Stimulated activated CD8-positive, alpha-beta memory T cell treated with anti-CD3 and anti-CD28 coated beads, Interleukin-12 subunit alpha, Interleukin-12 subunit beta, amount 100 ng/mL, for 1 hour (primary cell): Measurements from ENCODE around the gene PPP4R2.
"Not testable (repeated sequence)": the region's sequence is repeated elsewhere in the genome, so short reads cannot be mapped to it uniquely, and the experiment has no call there.

Experiments
- DNase-seq: peaks from one replicate; pipeline ENCODE4 v3.0.0-alpha.2; 2020; ENCODE audit warnings: low read depth

PPP4R2 gene

DNA sequence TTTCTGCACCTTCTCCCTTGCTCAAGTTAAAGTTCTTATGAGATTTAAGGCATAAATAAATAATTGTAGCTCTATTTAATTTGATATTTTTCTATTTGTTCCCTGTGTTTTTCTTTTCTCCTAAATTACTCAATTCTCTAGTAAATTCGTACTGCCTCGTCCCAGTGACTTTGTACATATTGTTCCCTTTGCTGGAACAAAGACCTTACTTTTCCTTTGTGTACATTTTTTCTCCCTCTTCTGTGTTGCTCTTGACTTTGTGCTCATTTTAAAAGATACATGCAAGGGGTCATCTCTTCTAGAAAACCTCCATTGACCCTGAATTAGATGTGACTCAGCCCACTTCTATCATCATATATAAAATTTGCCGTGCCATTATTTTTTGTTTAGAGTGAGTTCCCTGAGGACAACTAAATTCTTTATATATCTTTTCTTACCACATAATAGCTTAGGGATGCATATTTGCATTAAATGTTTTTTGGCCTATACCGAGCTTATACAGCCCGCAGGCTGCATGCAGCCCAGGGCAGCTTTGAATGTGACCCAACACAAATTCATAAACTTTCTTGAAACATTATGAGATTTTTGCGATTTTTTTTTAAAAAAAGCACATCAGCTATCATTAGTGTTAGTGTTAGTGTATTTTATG lies 29.6 kb downstream of the PPP4R2 start:
- no peak for DNase-seq

GRCh38 chr3:73026760-73027113 lies 30.1 kb downstream of the PPP4R2 start:
- no peak for DNase-seq

GRCh38 chr3:73028803-73029202 lies 32.2 kb downstream of the PPP4R2 start:
- no peak for DNase-seq

- no peak for DNase-seq
These were observed 32.7 kb downstream of the PPP4R2 start for GRCh38 chr3:73029321-73029796.

DNA sequence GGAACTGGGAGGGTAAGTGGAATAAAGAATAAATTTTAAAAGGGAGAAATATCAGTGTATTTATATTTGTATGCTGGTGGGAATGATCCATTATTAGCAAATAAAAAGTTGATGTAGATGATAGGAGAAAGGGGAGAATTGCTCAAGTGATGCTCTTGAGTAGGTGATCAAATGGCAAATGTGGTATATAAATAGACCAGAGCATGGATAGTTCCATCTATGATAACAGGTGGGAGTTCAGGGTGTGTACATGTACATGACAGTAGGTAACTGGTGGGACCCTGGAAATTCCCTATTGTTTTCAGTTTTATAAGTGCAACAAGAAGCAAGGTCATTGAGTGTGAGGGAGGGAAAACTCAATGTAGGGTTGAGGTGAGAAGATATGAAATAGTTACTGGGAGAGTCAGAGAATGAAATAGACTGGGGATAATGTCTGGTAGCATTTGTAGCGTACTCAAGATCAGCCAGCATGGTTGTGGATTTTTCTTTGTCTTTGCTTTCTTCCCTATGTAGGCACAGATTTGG lies 33.5 kb downstream of the PPP4R2 start:
- no peak for DNase-seq

DNA sequence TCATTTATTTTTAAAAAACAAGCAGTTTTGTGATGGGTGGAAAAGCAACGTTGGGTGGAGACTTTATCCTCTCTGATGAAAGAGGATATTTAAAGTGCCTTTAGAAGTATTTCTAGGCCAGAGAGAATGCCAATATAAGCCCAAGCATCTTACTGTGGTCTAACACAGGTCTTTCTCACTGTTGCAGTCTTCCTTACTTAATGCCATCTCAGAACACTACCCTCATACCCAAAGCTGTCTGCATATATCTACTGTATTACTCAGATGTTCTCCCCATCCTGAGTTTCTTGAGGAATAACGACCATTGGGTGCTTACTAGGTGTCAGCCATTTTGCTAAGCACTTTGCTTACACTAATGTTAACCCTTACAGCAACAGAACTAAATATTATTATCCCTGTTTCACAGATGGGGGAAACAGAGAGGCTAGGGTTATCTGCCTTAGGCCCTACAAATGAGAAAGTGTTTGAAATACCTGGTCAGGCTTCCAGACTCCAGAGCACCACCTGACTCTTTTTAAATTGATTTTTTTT lies 35.0 kb downstream of the PPP4R2 start:
- DNase-seq = no peak

DNA sequence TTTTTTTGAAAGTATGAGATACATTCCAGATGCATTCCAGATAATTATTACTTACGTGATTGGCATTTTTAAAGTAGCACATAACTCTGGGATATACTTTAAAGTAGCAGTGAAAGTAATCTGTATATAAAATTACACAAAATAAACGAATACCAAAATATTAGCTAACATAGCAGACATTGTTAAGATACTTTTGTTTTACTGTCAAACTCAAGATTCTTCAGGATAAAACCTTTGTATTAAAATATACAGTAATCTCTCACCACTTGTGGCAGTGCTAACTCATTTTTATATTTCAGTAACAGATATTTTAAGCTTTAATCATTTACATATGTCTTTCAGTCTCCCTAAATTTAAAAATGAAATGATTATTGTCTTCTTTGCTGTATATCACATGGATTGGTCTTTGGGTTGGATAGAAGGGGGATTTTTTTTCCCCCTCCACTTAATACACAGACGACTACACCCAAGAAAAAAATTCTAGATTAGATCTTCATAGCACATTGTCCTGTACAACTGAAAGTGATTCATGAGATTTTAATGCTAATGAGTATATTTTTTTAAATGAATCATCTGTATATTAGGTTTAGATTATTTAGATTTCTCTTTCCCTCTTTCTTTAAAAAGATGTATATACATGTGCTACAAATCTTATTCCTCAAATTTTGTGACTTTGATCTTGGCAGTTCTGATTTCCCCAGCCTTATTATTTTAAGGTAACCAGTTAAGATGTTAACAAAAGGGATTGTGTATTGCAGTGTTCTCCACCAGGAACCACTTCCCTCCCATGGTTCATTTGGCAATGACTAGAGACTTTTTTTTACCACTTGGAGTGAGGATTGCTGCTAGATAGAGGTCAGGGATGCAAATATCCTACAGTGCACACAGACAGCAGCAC lies 40.3 kb downstream of the PPP4R2 start:
- DNase-seq = no peak

DNA sequence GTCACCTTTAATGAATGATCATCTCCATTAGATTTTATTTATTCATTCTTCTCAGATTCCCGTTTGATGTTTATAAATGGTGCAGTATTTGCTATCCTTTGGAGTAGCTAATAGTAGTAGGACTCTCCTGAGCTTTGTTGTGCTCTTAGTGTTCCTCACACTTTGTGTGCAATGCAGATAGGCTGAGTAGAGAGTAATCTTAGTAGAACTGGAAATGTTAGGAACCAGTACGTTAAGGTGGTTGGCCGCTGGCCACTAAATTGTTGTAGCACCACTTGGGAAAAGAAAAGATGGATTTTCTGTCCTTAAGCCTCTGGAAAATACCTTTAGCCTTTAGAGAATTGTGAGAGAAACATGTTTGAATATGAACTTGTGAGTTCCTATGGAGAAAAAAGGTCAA lies 44.9 kb downstream of the PPP4R2 start:
- no peak for DNase-seq

GRCh38 chr3:73043414-73043813 lies 46.8 kb downstream of the PPP4R2 start:
- no peak for DNase-seq

- no peak for DNase-seq
These were observed 48.8 kb downstream of the PPP4R2 start for GRCh38 chr3:73045391-73045790.

- no peak for DNase-seq
These were observed 49.6 kb downstream of the PPP4R2 start for GRCh38 chr3:73046195-73046594.

- DNase-seq = no peak
These were observed 52.7 kb downstream of the PPP4R2 start for GRCh38 chr3:73049319-73049718.

GRCh38 chr3:73052857-73053256 lies 56.2 kb downstream of the PPP4R2 start:
- DNase-seq = no peak

- DNase-seq = no peak
These were observed 59.0 kb downstream of the PPP4R2 start for GRCh38 chr3:73055583-73055982.

GRCh38 chr3:73056014-73056844 lies 59.6 kb downstream of the PPP4R2 start:
- DNase-seq = no peak

DNA sequence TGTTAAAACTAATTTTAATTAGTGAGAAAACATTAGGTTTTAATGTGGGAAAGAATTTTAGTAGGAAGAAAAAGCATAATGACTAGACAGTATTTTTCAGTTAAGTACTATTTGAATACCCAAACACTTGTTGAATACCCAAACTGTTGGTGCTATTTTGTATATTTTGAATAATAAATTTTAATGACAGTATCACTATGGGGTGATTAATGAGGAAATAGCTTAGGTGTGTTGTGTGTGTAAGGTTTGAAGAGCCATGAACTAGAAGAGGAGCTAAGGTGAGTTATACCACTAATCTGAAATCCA lies 60.2 kb downstream of the PPP4R2 start:
- no peak for DNase-seq

- no peak for DNase-seq
These were observed 63.7 kb downstream of the PPP4R2 start for GRCh38 chr3:73060302-73060723.

GRCh38 chr3:73061416-73061815 lies 64.8 kb downstream of the PPP4R2 start, which contains the start of gene EBLN2:
TSS of gene EBLN2 (plus strand) at chr3:73061659. CDS start at chr3:73062082, 423 bp downstream.
- DNase-seq = no peak

- DNase-seq = not testable (repeated sequence)
These were observed 69.6 kb downstream of the PPP4R2 start for GRCh38 chr3:73066243-73066642.

GRCh38 chr3:73068419-73068818 lies 71.8 kb downstream of the PPP4R2 start:
- no peak for DNase-seq

GRCh38 chr3:73069187-73069586 lies 72.6 kb downstream of the PPP4R2 start:
- no peak for DNase-seq
